Mesenchymal stem cell (in vitro differentiated cells and primary cell): ENCODE measurements around the gene PKN1.
"Not testable (repeated sequence)": the region's sequence is repeated elsewhere in the genome, so short reads cannot be mapped to it uniquely, and the experiment has no call there.

Source experiments
- DNase-seq: peaks from one replicate; pipeline ENCODE4 v3.0.0-alpha.2; 2013
- H2AFZ ChIP-seq: one replicate; pipeline ENCODE4 v1.6.1; 2013; ENCODE audit warnings: low read depth, mild to moderate bottlenecking, control low read depth, inconsistent platforms, low read length, moderate library complexity
- H2AK5ac ChIP-seq: 2 replicates; pipeline ENCODE4 v1.6.1; 2013; ENCODE audit warnings: low read length, moderate library complexity, mild to moderate bottlenecking, inconsistent platforms; ENCODE audit not compliant: severe bottlenecking
- H2BK120ac ChIP-seq: one replicate; pipeline ENCODE4 v1.6.1; 2013; ENCODE audit warnings: low read depth, mild to moderate bottlenecking, inconsistent platforms, low read length, moderate library complexity
- H2BK12ac ChIP-seq, 2 experiments: one replicate each; pipeline ENCODE4 v1.6.1; 2013; ENCODE audit warnings: inconsistent platforms in 2 of 2, low read length in 2 of 2, mild to moderate bottlenecking in 2 of 2, moderate library complexity in 2 of 2, control low read depth in 1 of 2
- H2BK15ac ChIP-seq: one replicate; pipeline ENCODE4 v1.6.1; 2013; ENCODE audit warnings: mild to moderate bottlenecking, low read depth, inconsistent platforms; ENCODE audit not compliant: poor library complexity, severe bottlenecking
- H2BK5ac ChIP-seq: 2 replicates; pipeline ENCODE4 v1.6.1; 2013; ENCODE audit warnings: low read depth, mild to moderate bottlenecking, low read length, control low read depth, inconsistent platforms; ENCODE audit not compliant: poor library complexity, severe bottlenecking
- H3K14ac ChIP-seq, 2 experiments: one replicate each; pipeline ENCODE4 v1.6.1; 2013; ENCODE audit warnings: inconsistent platforms in 2 of 2, low read length in 2 of 2, control low read depth in 1 of 2, mild to moderate bottlenecking in 1 of 2, moderate library complexity in 1 of 2
- H3K18ac ChIP-seq, 2 experiments: one replicate each; pipeline ENCODE4 v1.6.1; 2013; ENCODE audit warnings: inconsistent platforms in 2 of 2, low read length in 2 of 2, control low read depth in 1 of 2, low read depth in 1 of 2, mild to moderate bottlenecking in 1 of 2
- H3K23ac ChIP-seq, 2 experiments: one replicate each; pipeline ENCODE4 v1.6.1; 2013; ENCODE audit warnings: inconsistent platforms in 2 of 2, low read length in 2 of 2, mild to moderate bottlenecking in 2 of 2, moderate library complexity in 2 of 2, control low read depth in 1 of 2
- H3K27ac ChIP-seq: 2 replicates; pipeline ENCODE4 v1.5.1; 2013; ENCODE audit warnings: mild to moderate bottlenecking, moderate library complexity, low read length, control low read depth, inconsistent platforms; ENCODE audit not compliant: poor library complexity, severe bottlenecking
- H3K27me3 ChIP-seq, 2 experiments: 2 replicates each; pipeline versions ENCODE4 v1.6.1 to v1.7.0; 2013; ENCODE audit warnings: low read length in 2 of 2, mild to moderate bottlenecking in 2 of 2, moderate library complexity in 2 of 2, control low read depth in 1 of 2, inconsistent platforms in 1 of 2; ENCODE audit not compliant: control insufficient read depth in 1 of 2, insufficient read depth in 1 of 2
- H3K36me3 ChIP-seq, 2 experiments: 2 replicates each; pipeline versions ENCODE4 v1.6.1 to v1.7.0; 2013; ENCODE audit warnings: low read length in 2 of 2, control low read depth in 1 of 2, inconsistent platforms in 1 of 2, low read depth in 1 of 2, mild to moderate bottlenecking in 1 of 2; ENCODE audit not compliant: insufficient read depth in 2 of 2, control insufficient read depth in 1 of 2
- H3K4ac ChIP-seq, 2 experiments: one replicate each; pipeline ENCODE4 v1.6.1; 2013; ENCODE audit warnings: inconsistent platforms in 2 of 2, low read length in 2 of 2, mild to moderate bottlenecking in 2 of 2, moderate library complexity in 2 of 2, control low read depth in 1 of 2, low read depth in 1 of 2
- H3K4me1 ChIP-seq: 2 replicates; pipeline ENCODE4 v1.6.1; 2013; ENCODE audit warnings: low read depth, low read length, control low read depth; ENCODE audit not compliant: control insufficient read depth, insufficient read depth
- H3K4me2 ChIP-seq: 2 replicates; pipeline ENCODE4 v1.6.1; 2013; ENCODE audit warnings: low read length, mild to moderate bottlenecking, inconsistent platforms; ENCODE audit not compliant: poor library complexity, severe bottlenecking
- H3K4me3 ChIP-seq, 2 experiments: 2 replicates each; pipeline versions ENCODE4 v1.5.1 to v1.7.0; 2013; ENCODE audit warnings: low read length in 2 of 2, mild to moderate bottlenecking in 2 of 2, control low read depth in 1 of 2, low read depth in 1 of 2; ENCODE audit not compliant: insufficient read depth in 1 of 2
- H3K79me1 ChIP-seq: replicated peaks from 2 replicates; pipeline ENCODE4 v1.6.1; 2013; ENCODE audit warnings: mild to moderate bottlenecking, control low read depth, low read length, inconsistent platforms; ENCODE audit not compliant: poor library complexity, severe bottlenecking
- H3K9ac ChIP-seq: 2 replicates; pipeline ENCODE4 v1.7.0; 2013; ENCODE audit warnings: mild to moderate bottlenecking, low read length, moderate library complexity
- H3K9me3 ChIP-seq: 2 replicates; pipeline ENCODE4 v1.7.0; 2013; ENCODE audit warnings: mild to moderate bottlenecking, low read length; ENCODE audit not compliant: control insufficient read depth
- H4K8ac ChIP-seq: one replicate; pipeline ENCODE4 v1.6.1; 2013; ENCODE audit warnings: inconsistent platforms, mild to moderate bottlenecking, low read length, moderate library complexity
- H4K91ac ChIP-seq: one replicate; pipeline ENCODE4 v1.6.1; 2013; ENCODE audit warnings: mild to moderate bottlenecking, low read length, inconsistent platforms
- WGBS: methylation state at CpG from one replicate; pipeline ENCODE4 v1.1.7; 2013; ENCODE audit warnings: mixed read lengths; 5-methylcytosine and 5-hydroxymethylcytosine counted together

PKN1 gene

GRCh38 chr19:14450168-14450874, 17.2 kb downstream of the PKN1 start:
- H2BK120ac ChIP-seq = no peak overlapping the region
- peaks cover 8% of the 10 kb centered on the region for H3K79me1 ChIP-seq
- peaks cover 3% of the 10 kb centered on the region for H3K4me1 ChIP-seq
- peak; percentile 55 for DNase-seq
- no peak overlapping the region for H2BK15ac ChIP-seq
- no peak overlapping the region for H3K4ac ChIP-seq
- no peak overlapping the region for H3K4me2 ChIP-seq
- H4K8ac ChIP-seq = no peak overlapping the region
- H3K9me3 ChIP-seq = no peaks in the 10 kb centered on the region
- 77% methylated on average over 29 of the region's 30 CpGs for WGBS
- H3K36me3 ChIP-seq = peaks cover 66 to 73% of the 10 kb centered on the region in 2 experiments
- no peak overlapping the region for H3K27ac ChIP-seq
- H3K27me3 ChIP-seq = no peaks in the 10 kb centered on the region
- no peak overlapping the region for H3K4me3 ChIP-seq
- H3K23ac ChIP-seq = no peak overlapping the region
- H2BK12ac ChIP-seq = no peak overlapping the region
- no peak overlapping the region for H3K14ac ChIP-seq
- no peak overlapping the region for H2BK5ac ChIP-seq
- H2AK5ac ChIP-seq = no peak overlapping the region
- H3K18ac ChIP-seq = no peak overlapping the region
- H3K9ac ChIP-seq = no peak overlapping the region
- H2AFZ ChIP-seq = no peak overlapping the region
- no peak overlapping the region for H4K91ac ChIP-seq

DNA sequence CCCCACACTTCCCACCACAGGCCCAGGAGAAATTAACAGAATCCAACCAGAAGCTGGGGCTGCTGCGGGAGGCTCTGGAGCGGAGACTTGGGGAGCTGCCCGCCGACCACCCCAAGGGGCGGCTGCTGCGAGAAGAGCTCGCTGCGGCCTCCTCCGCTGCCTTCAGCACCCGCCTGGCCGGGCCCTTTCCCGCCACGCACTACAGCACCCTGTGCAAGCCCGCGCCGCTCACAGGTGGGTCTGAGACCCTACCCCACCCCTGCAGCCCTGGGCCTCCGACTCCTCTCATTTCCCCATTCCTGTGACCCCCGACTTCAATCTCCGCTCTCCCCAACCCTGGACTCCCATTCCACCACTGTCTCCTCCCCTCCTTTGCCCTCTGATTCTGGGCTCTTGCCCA, 17.8 kb downstream of the PKN1 start:
- no peak overlapping the region for H3K4ac ChIP-seq
- H3K79me1 ChIP-seq = peaks cover 8% of the 10 kb centered on the region
- over 99% methylated on average over 19 of the region's 19 CpGs for WGBS
- H3K9me3 ChIP-seq = no peaks in the 10 kb centered on the region
- H2AFZ ChIP-seq = no peak overlapping the region
- no peak overlapping the region for H3K4me2 ChIP-seq
- H2BK5ac ChIP-seq = no peak overlapping the region
- no peak overlapping the region for H3K18ac ChIP-seq
- DNase-seq = no peak
- H3K14ac ChIP-seq = no peak overlapping the region
- H2BK120ac ChIP-seq = no peak overlapping the region
- no peak overlapping the region for H4K8ac ChIP-seq
- H2BK12ac ChIP-seq = no peak overlapping the region
- H2AK5ac ChIP-seq = no peak overlapping the region
- no peak overlapping the region for H3K4me3 ChIP-seq
- H3K27me3 ChIP-seq = no peaks in the 10 kb centered on the region
- H3K27ac ChIP-seq = no peak overlapping the region
- H2BK15ac ChIP-seq = no peak overlapping the region
- H3K36me3 ChIP-seq = peaks cover 68 to 73% of the 10 kb centered on the region in 2 experiments
- no peak overlapping the region for H3K9ac ChIP-seq
- no peak overlapping the region for H3K23ac ChIP-seq
- H4K91ac ChIP-seq = no peak overlapping the region
- peaks cover 3% of the 10 kb centered on the region for H3K4me1 ChIP-seq

GRCh38 chr19:14452303-14452702, 19.2 kb downstream of the PKN1 start:
- WGBS = 100% methylated on average over 3 of the region's 3 CpGs
- not testable (repeated sequence) for H2BK5ac ChIP-seq, H3K79me1 ChIP-seq, H2AK5ac ChIP-seq, H3K18ac ChIP-seq, H4K91ac ChIP-seq, H3K4me3 ChIP-seq, H3K9ac ChIP-seq, H3K4ac ChIP-seq, H3K4me1 ChIP-seq, H3K23ac ChIP-seq, H3K9me3 ChIP-seq, H3K4me2 ChIP-seq, H2AFZ ChIP-seq, H3K27ac ChIP-seq, H4K8ac ChIP-seq, H2BK15ac ChIP-seq, H3K14ac ChIP-seq, H3K27me3 ChIP-seq, H2BK120ac ChIP-seq, H2BK12ac ChIP-seq, DNase-seq
- peaks cover 54 to 70% of the 10 kb centered on the region in 2 experiments for H3K36me3 ChIP-seq

DNA sequence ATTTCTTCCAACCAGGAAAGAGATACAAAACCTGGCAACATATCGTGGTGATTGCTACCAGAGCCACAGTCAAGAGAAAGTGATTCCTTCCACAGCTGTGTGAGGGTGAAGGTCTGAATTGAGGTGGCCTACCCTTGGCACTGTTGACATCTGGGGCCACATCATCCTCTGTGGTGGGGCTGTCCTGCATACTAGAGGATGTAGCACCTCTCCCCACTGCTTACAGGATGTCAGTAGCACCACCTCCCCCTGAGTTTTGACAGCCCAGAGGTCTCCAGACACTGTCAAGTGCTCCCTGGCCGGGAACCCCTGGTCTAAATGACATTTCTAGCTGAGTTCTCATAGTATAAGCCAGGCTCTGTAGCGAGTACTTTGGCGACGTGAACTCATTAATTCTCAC, 26.6 kb downstream of the PKN1 start:
- Histone ChIP-seq H2BK5ac (no peak overlapping the region), H2AFZ (no peak overlapping the region), H2BK12ac (no peak overlapping the region), H3K4ac (no peak overlapping the region), H3K27ac (no peak overlapping the region), H3K36me3 (peaks cover 46 to 77% of the 10 kb centered on the region in 2 experiments), H3K23ac (no peak overlapping the region), H3K14ac (no peak overlapping the region), H3K9me3 (no peaks in the 10 kb centered on the region), H2BK15ac (no peak overlapping the region), H2BK120ac (no peak overlapping the region), H3K18ac (no peak overlapping the region), H2AK5ac (no peak overlapping the region), H3K27me3 (no peaks in the 10 kb centered on the region), H4K8ac (no peak overlapping the region), H3K79me1 (peaks cover under 1% of the 10 kb centered on the region), H3K4me1 (peaks cover 1% of the 10 kb centered on the region), H4K91ac (no peak overlapping the region), H3K9ac (no peak overlapping the region), H3K4me3 (no peak overlapping the region), H3K4me2 (no peak overlapping the region)
- WGBS = 83% methylated on average over 5 of the region's 5 CpGs
- no peak for DNase-seq
